HUES48 (cell line): ENCODE results near the gene GRAMD4.

ENCODE experiments used
- H3K27ac ChIP-seq: one replicate; pipeline ENCODE4 v1.7.0; 2013; ENCODE audit warnings: low read depth, low read length, inconsistent platforms
- H3K27me3 ChIP-seq: 2 replicates; pipeline ENCODE4 v1.6.1; 2013; ENCODE audit warnings: mild to moderate bottlenecking, low read length; ENCODE audit not compliant: control insufficient read depth, insufficient read depth
- H3K36me3 ChIP-seq: 2 replicates; pipeline ENCODE4 v1.6.1; 2013; ENCODE audit warnings: low read length; ENCODE audit not compliant: control insufficient read depth, insufficient read depth
- H3K4me1 ChIP-seq: 2 replicates; pipeline ENCODE4 v1.6.1; 2013; ENCODE audit warnings: mild to moderate bottlenecking, low read length; ENCODE audit not compliant: control insufficient read depth, insufficient read depth
- H3K4me3 ChIP-seq: 2 replicates; pipeline ENCODE4 v1.5.1; 2013; ENCODE audit warnings: mild to moderate bottlenecking, low read depth, low read length
- H3K9ac ChIP-seq: 2 replicates; pipeline ENCODE4 v1.6.1; 2013; ENCODE audit warnings: mild to moderate bottlenecking, low read depth, low read length, moderate library complexity
- H3K9me3 ChIP-seq: 2 replicates; pipeline ENCODE4 v1.6.1; 2013; ENCODE audit warnings: low read length; ENCODE audit not compliant: control insufficient read depth, insufficient read depth

GRAMD4 gene

GRCh38 chr22:46725096-46725495 is 104.9 kb downstream of the GRAMD4 start:
- Histone ChIP-seq H3K27ac (no peak overlapping the region), H3K4me3 (no peak overlapping the region), H3K36me3 (peaks cover 18% of the 10 kb centered on the region), H3K4me1 (no peaks in the 10 kb centered on the region), H3K9ac (no peak overlapping the region), H3K27me3 (no peaks in the 10 kb centered on the region), H3K9me3 (no peaks in the 10 kb centered on the region)

GRCh38 chr22:46726066-46726985 is 106.1 kb downstream of the GRAMD4 start:
- Histone ChIP-seq H3K27me3 (no peaks in the 10 kb centered on the region), H3K9ac (no peak overlapping the region), H3K4me3 (no peak overlapping the region), H3K27ac (no peak overlapping the region), H3K4me1 (peaks cover 3% of the 10 kb centered on the region), H3K36me3 (peaks cover 12% of the 10 kb centered on the region; the same call in 1 of the 2 replicates), H3K9me3 (no peaks in the 10 kb centered on the region)

DNA sequence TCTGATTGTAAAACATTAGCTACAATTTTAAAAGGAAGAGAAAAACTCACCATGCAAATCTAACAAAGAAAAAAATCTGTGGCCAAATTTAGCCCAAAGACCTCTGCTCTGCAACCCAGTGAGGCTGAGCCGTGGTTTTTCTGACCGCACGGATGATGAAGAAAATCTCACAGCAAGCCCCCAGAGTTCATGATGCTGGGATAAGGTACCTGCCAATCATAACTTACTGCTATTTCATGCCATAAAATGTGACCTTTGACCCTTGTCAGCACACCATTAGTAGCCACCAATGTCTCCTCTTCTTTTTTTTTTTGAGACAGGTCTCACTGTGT is 106.8 kb downstream of the GRAMD4 start:
- Histone ChIP-seq H3K4me1 (peaks cover 9% of the 10 kb centered on the region), H3K36me3 (peaks cover 12% of the 10 kb centered on the region), H3K9ac (no peak overlapping the region), H3K9me3 (no peaks in the 10 kb centered on the region), H3K4me3 (no peak overlapping the region), H3K27ac (no peak overlapping the region), H3K27me3 (no peaks in the 10 kb centered on the region)

DNA sequence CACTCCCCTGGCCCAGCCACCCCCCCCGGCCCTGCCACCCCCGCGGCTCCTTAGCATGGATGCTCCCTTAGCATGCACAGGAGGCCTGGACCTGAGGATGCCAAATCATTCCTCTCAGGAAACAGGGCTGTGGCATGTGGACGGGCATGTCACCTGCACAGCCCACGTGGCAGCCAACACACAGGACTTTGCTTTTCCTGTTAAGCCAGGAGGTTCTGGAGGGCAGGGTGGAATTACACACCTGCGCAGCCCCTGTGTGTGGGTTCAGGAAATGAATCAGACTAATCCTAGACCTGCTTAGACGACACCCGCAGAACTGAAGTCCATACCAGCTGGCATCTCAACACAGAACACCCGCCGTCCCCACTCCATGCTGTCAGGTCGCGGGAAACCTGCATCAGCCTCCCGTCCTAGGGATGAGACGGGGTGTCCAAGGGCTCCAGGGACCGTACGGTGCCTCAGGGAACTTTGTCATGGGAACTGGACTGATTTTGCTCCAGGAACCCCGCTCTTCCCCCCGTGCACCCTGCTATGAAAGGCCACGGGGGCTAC is 107.7 kb downstream of the GRAMD4 start:
- Histone ChIP-seq H3K36me3 (peaks cover 15% of the 10 kb centered on the region), H3K4me3 (no peak overlapping the region), H3K27ac (no peak overlapping the region), H3K9me3 (no peaks in the 10 kb centered on the region), H3K9ac (no peak overlapping the region), H3K27me3 (no peaks in the 10 kb centered on the region), H3K4me1 (peaks cover 11% of the 10 kb centered on the region)

DNA sequence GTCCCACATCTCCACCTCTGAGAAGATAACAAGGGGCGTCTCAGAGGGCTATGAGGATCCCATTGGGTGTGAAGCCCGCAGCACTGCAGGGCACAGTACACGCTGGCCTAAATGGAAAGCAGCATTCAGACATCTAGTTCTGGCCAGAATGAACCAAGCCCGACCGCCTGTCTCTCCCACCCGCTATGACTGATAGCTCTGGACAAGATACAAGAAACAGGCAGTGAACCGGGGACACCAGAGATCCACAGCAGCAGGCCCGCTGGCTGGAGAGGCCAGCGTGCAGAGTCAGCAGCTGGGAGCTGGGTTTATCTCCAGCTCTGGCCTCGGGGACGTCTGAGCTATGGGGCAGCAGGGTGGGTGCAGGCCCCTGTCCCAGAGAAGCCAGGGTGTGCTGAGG is 108.3 kb downstream of the GRAMD4 start:
- no peak overlapping the region for H3K27ac ChIP-seq
- no peak overlapping the region for H3K4me3 ChIP-seq
- no peaks in the 10 kb centered on the region for H3K27me3 ChIP-seq
- H3K9ac ChIP-seq = no peak overlapping the region
- peaks cover 15% of the 10 kb centered on the region for H3K36me3 ChIP-seq
- peaks cover 11% of the 10 kb centered on the region for H3K4me1 ChIP-seq
- H3K9me3 ChIP-seq = no peaks in the 10 kb centered on the region
